Large intestine (tissue), 3 donors: ENCODE results near the gene SLC35F5. TPM values are rescaled to one million over a fixed set of nuclear protein-coding genes. Genes with fewer than 3 reads are reported as not detected.
"Not testable (repeated sequence)": the region's sequence is repeated elsewhere in the genome, so short reads cannot be mapped to it uniquely, and the experiment has no call there.

Experiments used
- DNase-seq, 2 donors: peaks; one replicate each; pipeline versions ENCODE4 v3.0.0 to v3.0.0-alpha.2; 2013
- H3K27ac ChIP-seq: one replicate; pipeline ENCODE4 v1.5.1; 2013; ENCODE audit warnings: low read length
- H3K27me3 ChIP-seq: 2 replicates; pipeline ENCODE4 v1.6.1; 2013; ENCODE audit warnings: low read length; ENCODE audit not compliant: control insufficient read depth, insufficient read depth
- H3K36me3 ChIP-seq: 2 replicates; pipeline ENCODE4 v1.6.1; 2013; ENCODE audit warnings: low read length; ENCODE audit not compliant: control insufficient read depth, insufficient read depth
- H3K4me1 ChIP-seq: one replicate; pipeline ENCODE4 v1.6.1; 2013; ENCODE audit warnings: low read length; ENCODE audit not compliant: control insufficient read depth, insufficient read depth
- H3K4me3 ChIP-seq: one replicate; pipeline ENCODE4 v1.5.1; 2013; ENCODE audit warnings: low read length
- H3K9me3 ChIP-seq: one replicate; pipeline ENCODE4 v1.6.1; 2013; ENCODE audit warnings: mild to moderate bottlenecking, low read depth, low read length, moderate library complexity; ENCODE audit not compliant: control insufficient read depth
- WGBS: methylation state at CpG from one replicate; pipeline ENCODE4 v1.1.5; 2013; ENCODE audit warnings: low lambda C conversion rate; ENCODE audit not compliant: insufficient coverage; 5-methylcytosine and 5-hydroxymethylcytosine counted together
- polyA plus RNA-seq: library from polyadenylated mRNA; unstranded; fragments of 120-200 nt; gene quantifications from one replicate; pipeline ENCODE4 v1.2.1, GENCODE V29; 2013

Gene SLC35F5
- polyA plus RNA-seq, 1 donor: 73.7 TPM

DNA sequence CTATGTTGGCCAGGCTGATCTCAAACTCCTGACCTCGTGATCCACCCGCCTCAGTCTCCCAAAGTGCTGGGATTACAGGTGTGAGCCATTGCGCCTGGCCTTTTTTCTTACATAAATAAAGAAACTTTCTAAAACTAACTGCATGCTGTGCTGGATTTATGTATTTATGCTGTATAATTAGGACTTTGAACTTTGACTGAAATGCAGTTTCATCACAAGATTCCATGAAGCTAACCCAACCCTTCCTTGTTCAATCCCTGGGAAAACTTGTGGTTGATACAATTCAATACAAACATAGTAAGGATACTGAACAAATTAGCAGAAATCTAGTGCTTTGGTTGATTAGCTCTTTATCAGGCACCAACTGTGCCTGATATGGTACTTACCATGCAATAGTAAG, 20.9 kb upstream of the SLC35F5 start:
- Histone ChIP-seq H3K27me3 (no peaks in the 10 kb centered on the region), H3K4me1 (peaks cover 11% of the 10 kb centered on the region), H3K36me3 (no peaks in the 10 kb centered on the region), H3K9me3 (no peaks in the 10 kb centered on the region), H3K27ac (peak overlapping the region; percentile 80), H3K4me3 (no peak overlapping the region)
- DNase-seq: peak; percentile 73 to 90
- WGBS: 67% methylated on average over 1 of the region's 3 CpGs

DNA sequence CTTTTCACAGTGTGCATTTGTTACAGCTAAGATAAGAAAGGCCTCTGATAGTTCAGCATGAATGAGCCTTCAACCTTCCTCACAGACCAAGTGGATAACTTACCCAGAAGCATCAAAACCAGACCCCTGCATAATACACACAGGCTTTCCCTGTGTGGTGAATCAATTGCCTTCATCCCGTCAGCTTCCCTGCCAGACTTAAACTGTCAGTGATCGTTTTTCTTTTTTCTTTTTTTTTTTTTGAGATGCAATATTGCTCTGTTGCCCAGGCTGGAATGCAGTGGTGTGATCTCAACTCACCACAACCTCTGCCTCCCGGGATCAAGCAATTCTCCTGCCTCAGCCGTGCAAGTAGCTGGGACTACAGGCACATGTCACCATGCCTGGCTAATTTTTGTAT, 20.5 kb upstream of the SLC35F5 start:
- no CpG with 5 or more reads among the region's 4 CpGs for WGBS
- no peaks in the 10 kb centered on the region for H3K27me3 ChIP-seq
- H3K9me3 ChIP-seq: no peaks in the 10 kb centered on the region
- peak in 1 of 2 donors; percentile 51 for DNase-seq
- no peak overlapping the region for H3K4me3 ChIP-seq
- H3K27ac ChIP-seq: peak overlapping the region; percentile 80
- peaks cover 11% of the 10 kb centered on the region for H3K4me1 ChIP-seq
- no peaks in the 10 kb centered on the region for H3K36me3 ChIP-seq

DNA sequence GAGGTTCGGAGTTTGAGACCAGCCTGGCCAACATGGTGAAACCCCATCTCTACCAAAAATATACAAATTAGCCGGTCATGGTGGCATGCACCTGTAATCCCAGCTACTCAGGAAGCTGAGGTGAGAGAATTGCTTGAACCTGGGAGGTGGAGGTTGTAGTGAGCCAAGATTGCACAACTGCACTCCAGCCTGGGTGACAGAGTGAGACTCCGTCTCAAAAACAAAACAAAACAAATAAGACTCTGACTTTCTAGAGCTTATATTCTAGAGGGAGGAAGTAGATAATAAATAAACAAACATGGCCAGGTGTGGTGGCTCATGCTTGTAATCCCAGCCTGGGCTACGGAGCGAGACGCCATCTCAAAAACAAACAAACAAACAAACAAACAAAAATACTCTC, 18.2 kb upstream of the SLC35F5 start:
- not testable (repeated sequence) for H3K27me3 ChIP-seq, H3K9me3 ChIP-seq, H3K4me3 ChIP-seq, H3K36me3 ChIP-seq, DNase-seq, H3K27ac ChIP-seq
- peaks cover 11% of the 10 kb centered on the region for H3K4me1 ChIP-seq
- WGBS: 60% methylated on average over 1 of the region's 6 CpGs

DNA sequence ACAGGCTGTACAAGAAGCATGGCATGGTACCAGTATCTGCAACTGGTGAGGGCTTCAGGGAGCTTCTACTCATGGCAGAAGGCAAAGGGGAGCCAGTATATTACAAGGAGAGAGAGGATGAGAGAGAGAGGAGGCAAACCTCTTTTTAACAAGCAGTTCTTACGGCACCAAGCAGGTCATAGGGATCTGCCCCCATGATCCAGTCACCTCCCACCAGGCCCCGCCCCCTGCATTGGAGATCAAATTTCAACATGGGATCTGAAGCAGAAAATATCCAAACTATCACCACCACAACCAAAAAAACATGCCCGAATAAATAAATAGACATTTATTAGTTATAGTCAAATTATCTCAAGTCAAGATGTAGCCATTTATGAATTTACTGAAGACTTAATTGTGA, 14.5 kb upstream of the SLC35F5 start:
- Histone ChIP-seq H3K27me3 (no peaks in the 10 kb centered on the region), H3K27ac (no peak overlapping the region), H3K36me3 (no peaks in the 10 kb centered on the region), H3K9me3 (no peaks in the 10 kb centered on the region), H3K4me3 (no peak overlapping the region), H3K4me1 (no peaks in the 10 kb centered on the region)
- no peak for DNase-seq
- 100% methylated on average over 1 of the region's 3 CpGs for WGBS

DNA sequence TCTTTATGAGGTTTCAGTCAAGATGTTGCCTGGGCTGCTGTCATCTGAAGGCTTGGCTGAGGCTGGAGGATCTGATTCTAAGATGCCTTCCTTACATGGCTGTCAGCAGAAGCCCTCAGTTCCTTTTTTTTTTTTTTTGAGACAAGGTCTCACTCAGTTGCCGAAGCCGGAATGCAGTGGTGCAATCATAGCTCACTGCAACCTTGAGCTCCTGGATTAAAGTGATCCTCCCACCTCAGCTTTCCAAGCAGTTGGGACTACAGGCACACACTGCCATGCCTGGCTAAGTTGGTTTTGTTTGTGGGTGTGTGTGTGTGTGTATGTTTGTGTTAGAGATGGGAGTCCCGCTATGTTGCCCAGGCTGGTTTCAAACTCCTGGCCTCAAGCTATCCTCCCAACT, 13.1 kb upstream of the SLC35F5 start:
- Histone ChIP-seq H3K4me3 (no peak overlapping the region), H3K36me3 (no peaks in the 10 kb centered on the region), H3K4me1 (no peaks in the 10 kb centered on the region), H3K27me3 (no peaks in the 10 kb centered on the region), H3K27ac (no peak overlapping the region), H3K9me3 (peaks cover 2% of the 10 kb centered on the region)
- WGBS: no CpG with 5 or more reads among the region's 3 CpGs
- DNase-seq: no peak

DNA sequence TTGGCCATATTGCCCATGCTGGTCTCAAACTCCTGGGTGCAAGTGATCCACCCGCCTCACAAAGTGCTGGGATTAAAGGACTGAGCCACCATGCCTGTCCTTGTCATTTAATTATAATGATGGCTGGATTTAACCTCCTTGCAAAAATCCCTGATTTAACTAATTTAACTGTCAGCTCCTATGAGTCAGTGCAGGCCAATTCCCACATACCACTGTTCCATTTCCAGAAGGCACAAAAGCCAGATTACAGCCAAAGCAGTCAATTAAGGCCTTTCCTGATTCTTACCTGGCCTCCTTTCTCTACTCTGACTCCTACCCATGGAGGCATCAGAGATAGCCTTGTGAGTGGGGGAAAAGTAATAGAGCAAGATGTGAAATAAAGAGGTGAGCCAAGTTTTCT, 12.3 kb upstream of the SLC35F5 start:
- H3K4me1 ChIP-seq: no peaks in the 10 kb centered on the region
- H3K36me3 ChIP-seq: no peaks in the 10 kb centered on the region
- WGBS: no CpG with 5 or more reads among the region's 1 CpG
- H3K4me3 ChIP-seq: no peak overlapping the region
- peaks cover 2% of the 10 kb centered on the region for H3K9me3 ChIP-seq
- DNase-seq: no peak
- H3K27me3 ChIP-seq: no peaks in the 10 kb centered on the region
- H3K27ac ChIP-seq: no peak overlapping the region

DNA sequence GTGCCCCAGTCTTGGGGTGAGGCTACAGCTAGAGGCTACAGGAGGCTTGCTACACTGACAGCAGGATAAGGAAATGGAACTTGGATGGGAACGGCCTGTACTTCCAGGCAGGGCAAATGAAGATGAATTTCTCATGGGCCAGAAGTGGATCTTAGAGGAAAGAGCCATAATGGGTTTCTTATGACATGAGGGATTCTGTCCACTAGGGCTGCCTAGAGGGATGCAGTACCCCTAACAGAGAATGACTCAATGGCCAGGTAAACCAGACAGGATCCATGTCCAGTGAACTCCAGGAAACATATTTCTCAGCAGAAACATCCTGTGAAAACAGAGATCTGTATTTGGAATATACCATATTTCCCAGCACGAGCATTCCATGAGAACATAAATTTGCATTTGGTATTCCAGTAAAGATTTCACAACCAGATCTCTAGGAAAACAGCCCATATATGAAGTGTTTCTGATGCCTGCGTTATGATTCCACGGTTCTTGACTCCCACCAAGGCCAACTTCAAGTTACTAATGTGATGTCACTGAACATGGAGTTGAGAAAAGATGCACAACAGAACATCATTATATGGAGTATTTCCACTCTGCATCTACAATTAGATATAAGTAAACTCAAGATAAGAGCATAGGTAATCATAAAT, 11.5 kb upstream of the SLC35F5 start:
- H3K27ac ChIP-seq: no peak overlapping the region
- H3K4me3 ChIP-seq: no peak overlapping the region
- no peaks in the 10 kb centered on the region for H3K36me3 ChIP-seq
- no CpG with 5 or more reads among the region's 4 CpGs for WGBS
- H3K27me3 ChIP-seq: no peaks in the 10 kb centered on the region
- DNase-seq: no peak
- H3K9me3 ChIP-seq: peaks cover 2% of the 10 kb centered on the region
- no peaks in the 10 kb centered on the region for H3K4me1 ChIP-seq

DNA sequence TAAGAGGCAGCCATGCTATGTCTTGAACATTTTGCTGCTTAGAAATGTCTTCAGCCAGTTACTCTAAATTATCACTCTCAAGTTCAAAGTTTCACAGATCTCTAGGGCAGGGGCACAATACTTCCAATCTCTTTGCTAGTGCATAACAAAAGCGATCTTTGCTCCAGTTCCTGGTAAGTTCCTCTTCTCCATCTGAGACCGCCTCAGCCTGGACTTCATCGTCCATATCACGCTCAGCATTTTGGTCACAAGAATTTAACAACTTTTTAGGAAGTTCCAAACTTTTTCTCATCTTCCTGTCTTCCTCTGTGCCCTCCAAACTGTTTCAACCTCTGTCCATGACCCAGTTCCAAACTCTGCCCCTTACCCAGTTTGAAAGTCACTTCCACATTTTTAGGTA, 8.8 kb upstream of the SLC35F5 start:
- H3K9me3 ChIP-seq: peaks cover 2% of the 10 kb centered on the region
- no peaks in the 10 kb centered on the region for H3K36me3 ChIP-seq
- 93% methylated on average over 4 of the region's 4 CpGs for WGBS
- H3K4me3 ChIP-seq: no peak overlapping the region
- no peak overlapping the region for H3K27ac ChIP-seq
- H3K4me1 ChIP-seq: no peaks in the 10 kb centered on the region
- no peak for DNase-seq
- no peaks in the 10 kb centered on the region for H3K27me3 ChIP-seq

DNA sequence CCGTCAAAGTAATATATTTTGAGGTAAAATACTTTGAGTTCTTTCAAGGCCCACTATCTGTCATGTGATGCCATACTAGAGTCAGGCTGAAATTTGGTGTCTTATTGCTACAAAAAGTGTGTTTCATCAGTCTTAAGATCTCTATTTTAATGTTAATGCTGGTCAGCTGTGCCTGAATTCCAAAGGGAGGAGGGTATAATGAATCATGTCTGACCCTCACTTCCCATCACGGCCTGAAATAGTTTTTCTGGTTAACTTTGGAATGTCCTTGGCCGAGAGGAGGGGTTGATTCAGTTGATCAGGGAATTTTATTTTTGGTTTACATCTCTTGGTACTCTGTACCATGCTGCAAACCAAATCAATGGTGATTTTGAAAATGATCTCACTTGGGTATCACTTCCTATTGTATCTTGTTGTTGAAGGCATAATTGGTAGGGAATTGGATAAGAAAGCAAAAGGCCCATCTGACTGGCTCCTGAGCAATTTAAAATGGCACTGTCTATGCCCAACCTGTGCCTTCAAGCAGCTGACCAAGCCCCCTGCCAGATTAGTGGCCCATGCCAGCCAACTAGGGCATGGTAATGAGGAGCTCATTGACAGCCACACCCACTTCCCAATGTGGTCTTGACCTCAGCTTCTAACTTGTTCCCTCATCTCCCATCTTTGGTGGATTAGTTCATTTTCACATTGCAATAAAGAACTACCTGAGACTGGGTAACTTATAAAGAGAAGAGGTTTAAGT, 6.1 kb upstream of the SLC35F5 start:
- no peak for DNase-seq
- WGBS: 100% methylated on average over 1 of the region's 3 CpGs
- no peak overlapping the region for H3K27ac ChIP-seq
- H3K36me3 ChIP-seq: no peaks in the 10 kb centered on the region
- no peak overlapping the region for H3K4me3 ChIP-seq
- H3K9me3 ChIP-seq: peaks cover 2% of the 10 kb centered on the region
- no peaks in the 10 kb centered on the region for H3K27me3 ChIP-seq
- no peaks in the 10 kb centered on the region for H3K4me1 ChIP-seq

DNA sequence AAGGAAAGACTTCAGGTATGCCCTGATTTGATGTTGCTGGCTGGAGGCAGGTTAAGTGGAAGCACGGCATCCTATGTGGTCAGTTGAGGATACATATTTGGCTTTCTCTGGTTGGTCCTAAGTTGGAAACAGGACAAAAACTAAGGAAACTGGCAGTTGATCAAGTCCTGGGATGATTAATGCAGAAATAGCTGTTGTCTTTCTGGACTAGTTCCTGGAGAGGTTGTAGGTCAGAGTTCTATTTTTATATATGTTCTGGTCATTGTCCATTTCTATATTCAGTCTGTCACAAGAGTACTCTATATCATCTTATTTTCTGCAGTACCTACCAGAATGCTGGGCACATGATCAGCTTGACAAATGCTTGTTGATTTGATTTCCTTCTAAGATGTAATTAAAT, 4.0 kb upstream of the SLC35F5 start:
- no peaks in the 10 kb centered on the region for H3K36me3 ChIP-seq
- H3K27ac ChIP-seq: no peak overlapping the region
- no peaks in the 10 kb centered on the region for H3K27me3 ChIP-seq
- no CpG with 5 or more reads among the region's 1 CpG for WGBS
- H3K9me3 ChIP-seq: peaks cover 5% of the 10 kb centered on the region
- H3K4me3 ChIP-seq: no peak overlapping the region
- H3K4me1 ChIP-seq: no peaks in the 10 kb centered on the region
- DNase-seq: no peak
